ENCODE results near the gene PREP. TPM values are rescaled to one million over a fixed set of nuclear protein-coding genes. Genes with fewer than 3 reads are reported as not detected.

The PREP gene
- total RNA-seq, 1 experiment from 2014 or later, result 35.8 TPM

DNA sequence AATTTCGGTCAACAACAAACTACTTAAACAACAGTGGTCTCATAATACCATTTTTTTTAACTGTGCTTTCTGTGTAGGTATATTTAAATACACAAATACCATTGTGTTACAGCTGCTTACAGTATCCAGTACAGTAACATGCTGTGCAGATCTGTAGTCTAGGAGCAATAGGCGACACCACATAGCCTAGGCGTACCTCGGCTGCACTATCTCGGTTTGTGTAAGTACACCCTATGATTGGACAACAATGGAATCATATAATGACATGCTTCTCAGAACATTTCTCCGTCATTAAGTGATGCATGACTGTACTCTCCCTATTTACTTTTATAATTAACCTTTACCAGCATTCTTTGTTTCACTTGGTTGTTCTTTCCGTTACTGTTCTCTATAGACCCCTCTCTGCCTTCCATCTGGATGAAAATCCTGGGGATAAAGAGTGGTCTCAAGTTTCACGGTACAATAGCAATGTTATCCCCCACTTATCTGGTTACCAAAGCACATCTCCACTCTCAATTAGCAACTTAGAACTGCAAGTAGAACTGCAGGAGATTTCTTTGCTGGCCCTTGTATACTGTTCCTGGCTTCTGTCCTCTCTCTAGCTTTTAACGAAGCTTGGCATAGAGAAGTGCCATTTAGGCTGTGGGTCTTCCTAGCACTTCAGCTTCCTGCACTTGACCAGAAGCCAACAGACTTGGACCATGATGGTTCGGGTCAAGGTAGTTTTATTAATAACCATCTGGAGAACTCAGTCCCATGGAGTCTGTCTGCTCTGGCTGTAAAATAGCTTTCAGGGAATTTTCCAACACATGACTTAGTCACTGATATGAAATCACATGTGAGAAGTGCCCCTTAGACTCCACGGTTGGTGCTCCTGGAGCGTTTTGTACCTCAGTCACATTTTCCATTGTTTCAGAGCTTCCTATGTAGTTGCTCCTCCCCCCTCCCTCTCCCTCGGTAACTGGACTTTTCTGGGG lies 142.7 kb downstream of the PREP start:
- ChIA-PET POLR2A (ENCODE audit: unreplicated experiment) (no interaction called here), CTCF (no interaction called here)
- DNase-seq, result no peak

GRCh38 chr6:105258816-105259215 lies 144.1 kb downstream of the PREP start:
- no TSS peak for BruUV-seq (replicated peaks)
- H4K20me1 ChIP-seq (ENCODE audit: insufficient read depth), result no peaks in the 10 kb centered on the region
- DNase-seq, result peak in 1 of 2 experiments; percentile 9
- H3K4me3 ChIP-seq, result no peak overlapping the region
- no peaks in the 10 kb centered on the region for H3K9me2 ChIP-seq (ENCODE audit: insufficient read depth)
- CTCF ChIA-PET, result no interaction called here
- TF ChIP-seq EZH2 (IDR thresholded peaks at IDR 0.05; ENCODE audit: low read depth) (no peak), CTCF (conservative IDR thresholded peaks at IDR 0.05) (no peak)
- H3K36me3 ChIP-seq (ENCODE audit: low read depth), result no peaks in the 10 kb centered on the region
- H3K27ac ChIP-seq, result no peak overlapping the region
- H3K4me2 ChIP-seq, result no peak overlapping the region
- no peak overlapping the region for H2AFZ ChIP-seq
- no peaks in the 10 kb centered on the region for H3K27me3 ChIP-seq (ENCODE audit: insufficient read depth, low read depth)
- intact Hi-C loops (cut with micrococcal nuclease; ENCODE audit: unreplicated experiment), result no loop called here
- no peaks in the 10 kb centered on the region for H3K79me2 ChIP-seq (ENCODE audit: low read depth)
- H3K9me3 ChIP-seq (ENCODE audit: insufficient read depth, low read depth), result no peaks in the 10 kb centered on the region; the same call in 1 of the 2 replicates
- no peaks in the 10 kb centered on the region for H3K4me1 ChIP-seq (replicated peaks; ENCODE audit: insufficient read depth)
- H3F3A ChIP-seq (ENCODE audit: insufficient read depth, low read depth), result no peaks in the 10 kb centered on the region
- POLR2A ChIA-PET (ENCODE audit: unreplicated experiment), result no interaction called here

More for the DNA sequence above, 142.7 kb downstream of the PREP start:
- Histone ChIP-seq H3K4me2 (no peak overlapping the region), H3K79me2 (ENCODE audit: low read depth) (no peaks in the 10 kb centered on the region), H3F3A (ENCODE audit: insufficient read depth, low read depth) (no peaks in the 10 kb centered on the region), H3K27ac (no peak overlapping the region), H4K20me1 (ENCODE audit: insufficient read depth) (no peaks in the 10 kb centered on the region), H3K27me3 (ENCODE audit: insufficient read depth, low read depth) (no peaks in the 10 kb centered on the region), H3K4me1 (replicated peaks; ENCODE audit: insufficient read depth) (no peaks in the 10 kb centered on the region), H2AFZ (no peak overlapping the region), H3K36me3 (ENCODE audit: low read depth) (no peaks in the 10 kb centered on the region), H3K9me2 (ENCODE audit: insufficient read depth) (no peaks in the 10 kb centered on the region), H3K4me3 (no peak overlapping the region), H3K9me3 (ENCODE audit: insufficient read depth, low read depth) (no peaks in the 10 kb centered on the region; the same call in 1 of the 2 replicates)
- BruUV-seq (replicated peaks), result no TSS peak
- intact Hi-C loops (cut with micrococcal nuclease; ENCODE audit: unreplicated experiment), result no loop called here
- no peak for TF ChIP-seq EZH2 (IDR thresholded peaks at IDR 0.05; ENCODE audit: low read depth)
- TF ChIP-seq CTCF (conservative IDR thresholded peaks at IDR 0.05), result no peak

GRCh38 chr6:105257340-105257739 lies 145.5 kb downstream of the PREP start:
- Histone ChIP-seq H3K4me1 (replicated peaks; ENCODE audit: insufficient read depth) (no peaks in the 10 kb centered on the region), H3K9me2 (ENCODE audit: insufficient read depth) (no peaks in the 10 kb centered on the region), H4K20me1 (ENCODE audit: insufficient read depth) (no peaks in the 10 kb centered on the region), H3K27ac (no peak overlapping the region), H3K27me3 (ENCODE audit: insufficient read depth, low read depth) (no peaks in the 10 kb centered on the region), H3K4me2 (no peak overlapping the region), H3K9me3 (ENCODE audit: insufficient read depth, low read depth) (peaks cover 2% of the 10 kb centered on the region; the same call in 1 of the 2 replicates), H3K79me2 (ENCODE audit: low read depth) (no peaks in the 10 kb centered on the region), H3K36me3 (ENCODE audit: low read depth) (no peaks in the 10 kb centered on the region), H2AFZ (no peak overlapping the region), H3K4me3 (no peak overlapping the region), H3F3A (ENCODE audit: insufficient read depth, low read depth) (no peaks in the 10 kb centered on the region)
- intact Hi-C loops (cut with micrococcal nuclease; ENCODE audit: unreplicated experiment), result no loop called here
- CTCF ChIA-PET, result no interaction called here
- no peak for DNase-seq
- TF ChIP-seq CTCF (conservative IDR thresholded peaks at IDR 0.05) (no peak), EZH2 (IDR thresholded peaks at IDR 0.05; ENCODE audit: low read depth) (no peak)
- no TSS peak for BruUV-seq (replicated peaks)
- POLR2A ChIA-PET (ENCODE audit: unreplicated experiment), result no interaction called here

Data from PC-9 (cell line).